ENCODE measurements around the gene SORBS2.

DNA sequence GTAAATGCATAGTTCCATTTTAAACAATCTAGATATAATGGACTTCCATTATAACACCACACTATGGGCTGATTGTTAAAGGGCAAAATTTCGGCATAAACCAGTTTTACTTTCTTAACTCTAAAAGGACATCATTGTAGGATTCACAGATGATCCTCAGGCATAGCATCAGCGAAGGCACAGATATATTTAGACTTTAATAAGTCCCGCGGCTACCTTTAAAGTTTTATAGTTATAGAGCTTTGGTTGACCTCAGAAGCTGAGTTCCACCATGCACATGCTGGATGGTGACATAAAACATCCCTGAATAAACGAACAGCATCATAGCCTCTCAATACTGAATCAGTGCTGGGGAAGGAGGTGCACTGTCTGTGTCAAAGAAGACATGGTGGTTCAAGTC lies 151.7 kb downstream of the SORBS2 start:
- TF ChIP-seq, protein P1, sequence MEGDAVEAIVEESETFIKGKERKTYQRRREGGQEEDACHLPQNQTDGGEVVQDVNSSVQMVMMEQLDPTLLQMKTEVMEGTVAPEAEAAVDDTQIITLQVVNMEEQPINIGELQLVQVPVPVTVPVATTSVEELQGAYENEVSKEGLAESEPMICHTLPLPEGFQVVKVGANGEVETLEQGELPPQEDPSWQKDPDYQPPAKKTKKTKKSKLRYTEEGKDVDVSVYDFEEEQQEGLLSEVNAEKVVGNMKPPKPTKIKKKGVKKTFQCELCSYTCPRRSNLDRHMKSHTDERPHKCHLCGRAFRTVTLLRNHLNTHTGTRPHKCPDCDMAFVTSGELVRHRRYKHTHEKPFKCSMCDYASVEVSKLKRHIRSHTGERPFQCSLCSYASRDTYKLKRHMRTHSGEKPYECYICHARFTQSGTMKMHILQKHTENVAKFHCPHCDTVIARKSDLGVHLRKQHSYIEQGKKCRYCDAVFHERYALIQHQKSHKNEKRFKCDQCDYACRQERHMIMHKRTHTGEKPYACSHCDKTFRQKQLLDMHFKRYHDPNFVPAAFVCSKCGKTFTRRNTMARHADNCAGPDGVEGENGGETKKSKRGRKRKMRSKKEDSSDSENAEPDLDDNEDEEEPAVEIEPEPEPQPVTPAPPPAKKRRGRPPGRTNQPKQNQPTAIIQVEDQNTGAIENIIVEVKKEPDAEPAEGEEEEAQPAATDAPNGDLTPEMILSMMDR (IDR thresholded peaks at IDR 0.05; ENCODE audit: control extremely low read depth in 1 of 3, insufficient read depth in 1 of 3, low read depth in 1 of 3, low read length in 3 of 3), result no peak
- no peak for TF ChIP-seq SRF (IDR thresholded peaks at IDR 0.05; ENCODE audit: low read depth, low read length)
- TF ChIP-seq YY1 (IDR thresholded peaks at IDR 0.05; ENCODE audit: low read depth, low read length), result no peak
- no peak for TF ChIP-seq JUND (IDR thresholded peaks at IDR 0.05; ENCODE audit: low read length)
- TF ChIP-seq, protein P2, sequence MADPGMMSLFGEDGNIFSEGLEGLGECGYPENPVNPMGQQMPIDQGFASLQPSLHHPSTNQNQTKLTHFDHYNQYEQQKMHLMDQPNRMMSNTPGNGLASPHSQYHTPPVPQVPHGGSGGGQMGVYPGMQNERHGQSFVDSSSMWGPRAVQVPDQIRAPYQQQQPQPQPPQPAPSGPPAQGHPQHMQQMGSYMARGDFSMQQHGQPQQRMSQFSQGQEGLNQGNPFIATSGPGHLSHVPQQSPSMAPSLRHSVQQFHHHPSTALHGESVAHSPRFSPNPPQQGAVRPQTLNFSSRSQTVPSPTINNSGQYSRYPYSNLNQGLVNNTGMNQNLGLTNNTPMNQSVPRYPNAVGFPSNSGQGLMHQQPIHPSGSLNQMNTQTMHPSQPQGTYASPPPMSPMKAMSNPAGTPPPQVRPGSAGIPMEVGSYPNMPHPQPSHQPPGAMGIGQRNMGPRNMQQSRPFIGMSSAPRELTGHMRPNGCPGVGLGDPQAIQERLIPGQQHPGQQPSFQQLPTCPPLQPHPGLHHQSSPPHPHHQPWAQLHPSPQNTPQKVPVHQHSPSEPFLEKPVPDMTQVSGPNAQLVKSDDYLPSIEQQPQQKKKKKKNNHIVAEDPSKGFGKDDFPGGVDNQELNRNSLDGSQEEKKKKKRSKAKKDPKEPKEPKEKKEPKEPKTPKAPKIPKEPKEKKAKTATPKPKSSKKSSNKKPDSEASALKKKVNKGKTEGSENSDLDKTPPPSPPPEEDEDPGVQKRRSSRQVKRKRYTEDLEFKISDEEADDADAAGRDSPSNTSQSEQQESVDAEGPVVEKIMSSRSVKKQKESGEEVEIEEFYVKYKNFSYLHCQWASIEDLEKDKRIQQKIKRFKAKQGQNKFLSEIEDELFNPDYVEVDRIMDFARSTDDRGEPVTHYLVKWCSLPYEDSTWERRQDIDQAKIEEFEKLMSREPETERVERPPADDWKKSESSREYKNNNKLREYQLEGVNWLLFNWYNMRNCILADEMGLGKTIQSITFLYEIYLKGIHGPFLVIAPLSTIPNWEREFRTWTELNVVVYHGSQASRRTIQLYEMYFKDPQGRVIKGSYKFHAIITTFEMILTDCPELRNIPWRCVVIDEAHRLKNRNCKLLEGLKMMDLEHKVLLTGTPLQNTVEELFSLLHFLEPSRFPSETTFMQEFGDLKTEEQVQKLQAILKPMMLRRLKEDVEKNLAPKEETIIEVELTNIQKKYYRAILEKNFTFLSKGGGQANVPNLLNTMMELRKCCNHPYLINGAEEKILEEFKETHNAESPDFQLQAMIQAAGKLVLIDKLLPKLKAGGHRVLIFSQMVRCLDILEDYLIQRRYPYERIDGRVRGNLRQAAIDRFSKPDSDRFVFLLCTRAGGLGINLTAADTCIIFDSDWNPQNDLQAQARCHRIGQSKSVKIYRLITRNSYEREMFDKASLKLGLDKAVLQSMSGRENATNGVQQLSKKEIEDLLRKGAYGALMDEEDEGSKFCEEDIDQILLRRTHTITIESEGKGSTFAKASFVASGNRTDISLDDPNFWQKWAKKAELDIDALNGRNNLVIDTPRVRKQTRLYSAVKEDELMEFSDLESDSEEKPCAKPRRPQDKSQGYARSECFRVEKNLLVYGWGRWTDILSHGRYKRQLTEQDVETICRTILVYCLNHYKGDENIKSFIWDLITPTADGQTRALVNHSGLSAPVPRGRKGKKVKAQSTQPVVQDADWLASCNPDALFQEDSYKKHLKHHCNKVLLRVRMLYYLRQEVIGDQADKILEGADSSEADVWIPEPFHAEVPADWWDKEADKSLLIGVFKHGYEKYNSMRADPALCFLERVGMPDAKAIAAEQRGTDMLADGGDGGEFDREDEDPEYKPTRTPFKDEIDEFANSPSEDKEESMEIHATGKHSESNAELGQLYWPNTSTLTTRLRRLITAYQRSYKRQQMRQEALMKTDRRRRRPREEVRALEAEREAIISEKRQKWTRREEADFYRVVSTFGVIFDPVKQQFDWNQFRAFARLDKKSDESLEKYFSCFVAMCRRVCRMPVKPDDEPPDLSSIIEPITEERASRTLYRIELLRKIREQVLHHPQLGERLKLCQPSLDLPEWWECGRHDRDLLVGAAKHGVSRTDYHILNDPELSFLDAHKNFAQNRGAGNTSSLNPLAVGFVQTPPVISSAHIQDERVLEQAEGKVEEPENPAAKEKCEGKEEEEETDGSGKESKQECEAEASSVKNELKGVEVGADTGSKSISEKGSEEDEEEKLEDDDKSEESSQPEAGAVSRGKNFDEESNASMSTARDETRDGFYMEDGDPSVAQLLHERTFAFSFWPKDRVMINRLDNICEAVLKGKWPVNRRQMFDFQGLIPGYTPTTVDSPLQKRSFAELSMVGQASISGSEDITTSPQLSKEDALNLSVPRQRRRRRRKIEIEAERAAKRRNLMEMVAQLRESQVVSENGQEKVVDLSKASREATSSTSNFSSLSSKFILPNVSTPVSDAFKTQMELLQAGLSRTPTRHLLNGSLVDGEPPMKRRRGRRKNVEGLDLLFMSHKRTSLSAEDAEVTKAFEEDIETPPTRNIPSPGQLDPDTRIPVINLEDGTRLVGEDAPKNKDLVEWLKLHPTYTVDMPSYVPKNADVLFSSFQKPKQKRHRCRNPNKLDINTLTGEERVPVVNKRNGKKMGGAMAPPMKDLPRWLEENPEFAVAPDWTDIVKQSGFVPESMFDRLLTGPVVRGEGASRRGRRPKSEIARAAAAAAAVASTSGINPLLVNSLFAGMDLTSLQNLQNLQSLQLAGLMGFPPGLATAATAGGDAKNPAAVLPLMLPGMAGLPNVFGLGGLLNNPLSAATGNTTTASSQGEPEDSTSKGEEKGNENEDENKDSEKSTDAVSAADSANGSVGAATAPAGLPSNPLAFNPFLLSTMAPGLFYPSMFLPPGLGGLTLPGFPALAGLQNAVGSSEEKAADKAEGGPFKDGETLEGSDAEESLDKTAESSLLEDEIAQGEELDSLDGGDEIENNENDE (IDR thresholded peaks at IDR 0.05; ENCODE audit: insufficient replicate concordance, low read length), result no peak
- TF ChIP-seq, protein P3, sequence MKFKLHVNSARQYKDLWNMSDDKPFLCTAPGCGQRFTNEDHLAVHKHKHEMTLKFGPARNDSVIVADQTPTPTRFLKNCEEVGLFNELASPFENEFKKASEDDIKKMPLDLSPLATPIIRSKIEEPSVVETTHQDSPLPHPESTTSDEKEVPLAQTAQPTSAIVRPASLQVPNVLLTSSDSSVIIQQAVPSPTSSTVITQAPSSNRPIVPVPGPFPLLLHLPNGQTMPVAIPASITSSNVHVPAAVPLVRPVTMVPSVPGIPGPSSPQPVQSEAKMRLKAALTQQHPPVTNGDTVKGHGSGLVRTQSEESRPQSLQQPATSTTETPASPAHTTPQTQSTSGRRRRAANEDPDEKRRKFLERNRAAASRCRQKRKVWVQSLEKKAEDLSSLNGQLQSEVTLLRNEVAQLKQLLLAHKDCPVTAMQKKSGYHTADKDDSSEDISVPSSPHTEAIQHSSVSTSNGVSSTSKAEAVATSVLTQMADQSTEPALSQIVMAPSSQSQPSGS (IDR thresholded peaks at IDR 0.05; ENCODE audit: low read length), result no peak
- no peak for TF ChIP-seq ZNF274 (IDR thresholded peaks at IDR 0.05; ENCODE audit: borderline replicate concordance, extremely low read depth, low read length)
- no peak for TF ChIP-seq CBX5 (IDR thresholded peaks at IDR 0.05; ENCODE audit: low read depth, low read length)
- TF ChIP-seq POLR2A (IDR thresholded peaks at IDR 0.05; ENCODE audit: control extremely low read depth in 1 of 2, low read depth in 2 of 2, low read length in 2 of 2), result no peak
- TF ChIP-seq SP1 (IDR thresholded peaks at IDR 0.05; ENCODE audit: low read depth, low read length), result no peak
- TF ChIP-seq BACH1 (IDR thresholded peaks at IDR 0.05; ENCODE audit: low read length), result no peak
- TF ChIP-seq HDAC6 (IDR thresholded peaks at IDR 0.05; ENCODE audit: low read depth, low read length), result no peak
- TF ChIP-seq POU5F1 (IDR thresholded peaks at IDR 0.05; ENCODE audit: low read depth, low read length), result no peak
- TF ChIP-seq CHD2 (IDR thresholded peaks at IDR 0.05; ENCODE audit: low read length), result no peak
